GDM1 (cell line): ENCODE results near the gene PRDM10.
A peak's percentile ranks its signal among the peaks of the same experiment; 100 is the strongest.

Source experiments
- DNase-seq: peaks from one replicate; lab custom pipeline; 2025; lab: John Stamatoyannopoulos, UW

Gene PRDM10

GRCh38 chr11:129946965-129947364, 55.7 kb downstream of the PRDM10 start:
- DNase-seq: no peak

- no peak for DNase-seq
These were observed 56.4 kb downstream of the PRDM10 start for GRCh38 chr11:129946256-129946655.

- DNase-seq: no peak
These were observed 57.3 kb downstream of the PRDM10 start for GRCh38 chr11:129945373-129945772.

- DNase-seq: no peak
These were observed 57.9 kb downstream of the PRDM10 start for GRCh38 chr11:129944696-129945095.

- no peak for DNase-seq
These were observed 59.6 kb downstream of the PRDM10 start for GRCh38 chr11:129943036-129943435.

GRCh38 chr11:129939510-129939909, 63.1 kb downstream of the PRDM10 start:
- DNase-seq: no peak

- DNase-seq: no peak
These were observed 63.9 kb downstream of the PRDM10 start for GRCh38 chr11:129938764-129939163.

- DNase-seq: no peak
These were observed 64.9 kb downstream of the PRDM10 start for GRCh38 chr11:129937592-129938238.

- no peak for DNase-seq
These were observed 66.9 kb downstream of the PRDM10 start for GRCh38 chr11:129935723-129936122.

- DNase-seq: no peak
These were observed 68.7 kb downstream of the PRDM10 start for GRCh38 chr11:129933891-129934290.

- DNase-seq: no peak
These were observed 69.4 kb downstream of the PRDM10 start for GRCh38 chr11:129933262-129933661.

GRCh38 chr11:129932381-129933067, 70.1 kb downstream of the PRDM10 start:
- no peak for DNase-seq

GRCh38 chr11:129930743-129931142, 71.9 kb downstream of the PRDM10 start:
- no peak for DNase-seq

- DNase-seq: no peak
These were observed 72.3 kb downstream of the PRDM10 start for GRCh38 chr11:129930296-129930695.

- DNase-seq: no peak
These were observed 72.9 kb downstream of the PRDM10 start for GRCh38 chr11:129929721-129930120.

- no peak for DNase-seq
These were observed 73.5 kb downstream of the PRDM10 start for GRCh38 chr11:129928923-129929692.

GRCh38 chr11:129922674-129923073, 80.0 kb downstream of the PRDM10 start:
- DNase-seq: no peak

GRCh38 chr11:129918361-129918760, 84.3 kb downstream of the PRDM10 start:
- DNase-seq: no peak

GRCh38 chr11:129917231-129917630, 85.4 kb downstream of the PRDM10 start:
- DNase-seq: no peak

- DNase-seq: peak; percentile 9
These were observed 91.3 kb downstream of the PRDM10 start for GRCh38 chr11:129911298-129911697.

GRCh38 chr11:129910360-129910759, 92.3 kb downstream of the PRDM10 start:
- DNase-seq: no peak

- DNase-seq: no peak
These were observed 97.2 kb downstream of the PRDM10 start for GRCh38 chr11:129905402-129905801.

- no peak for DNase-seq
These were observed 106.6 kb downstream of the PRDM10 start for GRCh38 chr11:129896062-129896461.
